Tibial nerve (tissue), 4 donors: ENCODE data around the gene GRHL1.

Experiments
- EP300 ChIP-seq, 2 donors: sonication (generic); formaldehyde crosslinking; IDR thresholded peaks; one replicate each; pipeline ENCODE4 v1.6.1; 2017; ENCODE audit warnings: antibody characterized with exemption in 2 of 2, mild to moderate bottlenecking in 1 of 2
- POLR2A ChIP-seq, 2 donors: fragments of 450-650 bp; IDR thresholded peaks; one replicate each; pipeline ENCODE4 v1.6.1; 2017; ENCODE audit warnings: antibody characterized with exemption in 2 of 2, mild to moderate bottlenecking in 2 of 2, moderate library complexity in 2 of 2
- TF ChIP-seq, protein P1 (sequence below), 5 experiments: fragments of 200-600 bp in 3 of 5; fragments of 450-650 bp in 2 of 5; sonication (generic) in 3 of 5; IDR thresholded peaks; one replicate each; pipeline ENCODE4 v1.5.1; 2016 to 2019; ENCODE audit warnings: antibody characterized with exemption in 5 of 5, mild to moderate bottlenecking in 3 of 5, moderate library complexity in 2 of 5

DNA sequence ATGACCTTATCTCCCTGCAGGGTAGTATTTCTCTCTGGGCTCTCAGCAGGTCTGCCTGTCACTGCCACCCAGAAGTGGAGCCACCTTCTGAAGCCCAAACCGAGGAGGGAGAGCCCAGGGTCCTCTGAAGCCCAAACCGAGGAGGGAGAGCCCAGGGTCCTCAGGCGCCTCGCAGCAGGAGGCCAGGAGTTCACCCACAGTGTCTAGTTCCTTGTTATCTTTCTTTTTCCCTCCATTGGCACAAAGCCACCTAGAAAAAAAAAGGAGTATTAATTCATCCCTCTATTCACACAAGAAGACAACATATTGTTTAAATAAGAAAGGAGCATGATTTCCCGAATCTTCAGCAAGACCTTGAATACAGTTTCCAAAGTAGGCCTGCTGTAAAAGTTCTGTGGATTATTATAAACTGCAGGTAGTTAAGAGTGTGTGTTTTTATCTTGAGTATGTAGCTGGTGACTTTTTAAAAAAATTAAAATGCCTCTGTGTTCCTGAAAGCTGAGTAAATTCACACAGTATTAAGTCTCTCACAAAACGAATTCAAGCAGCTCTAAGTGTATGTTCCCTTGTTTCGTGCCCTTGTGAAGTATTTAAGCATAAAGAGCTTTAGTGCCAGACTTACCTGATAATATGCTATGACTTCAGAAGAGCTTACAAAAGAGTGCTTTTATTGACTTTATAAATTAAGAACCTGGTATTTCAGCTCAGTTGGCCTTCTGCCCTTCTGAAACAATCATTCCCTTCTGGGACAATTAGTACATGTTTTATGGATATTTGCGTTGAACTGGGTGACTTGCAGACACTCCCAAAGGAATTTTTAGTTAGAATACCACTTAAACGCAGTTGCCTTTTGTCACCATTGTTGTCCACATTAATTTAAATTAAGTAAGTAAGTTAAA lies 11.7 kb upstream of the GRHL1 start:
- TF ChIP-seq POLR2A (IDR thresholded peaks at IDR 0.05) = no peak
- no peak for TF ChIP-seq EP300 (IDR thresholded peaks at IDR 0.05)
- TF ChIP-seq, protein P1, sequence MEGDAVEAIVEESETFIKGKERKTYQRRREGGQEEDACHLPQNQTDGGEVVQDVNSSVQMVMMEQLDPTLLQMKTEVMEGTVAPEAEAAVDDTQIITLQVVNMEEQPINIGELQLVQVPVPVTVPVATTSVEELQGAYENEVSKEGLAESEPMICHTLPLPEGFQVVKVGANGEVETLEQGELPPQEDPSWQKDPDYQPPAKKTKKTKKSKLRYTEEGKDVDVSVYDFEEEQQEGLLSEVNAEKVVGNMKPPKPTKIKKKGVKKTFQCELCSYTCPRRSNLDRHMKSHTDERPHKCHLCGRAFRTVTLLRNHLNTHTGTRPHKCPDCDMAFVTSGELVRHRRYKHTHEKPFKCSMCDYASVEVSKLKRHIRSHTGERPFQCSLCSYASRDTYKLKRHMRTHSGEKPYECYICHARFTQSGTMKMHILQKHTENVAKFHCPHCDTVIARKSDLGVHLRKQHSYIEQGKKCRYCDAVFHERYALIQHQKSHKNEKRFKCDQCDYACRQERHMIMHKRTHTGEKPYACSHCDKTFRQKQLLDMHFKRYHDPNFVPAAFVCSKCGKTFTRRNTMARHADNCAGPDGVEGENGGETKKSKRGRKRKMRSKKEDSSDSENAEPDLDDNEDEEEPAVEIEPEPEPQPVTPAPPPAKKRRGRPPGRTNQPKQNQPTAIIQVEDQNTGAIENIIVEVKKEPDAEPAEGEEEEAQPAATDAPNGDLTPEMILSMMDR (IDR thresholded peaks at IDR 0.05) = no peak
